GM08714 (cell line): ENCODE data around the gene NECTIN4.
A peak's percentile ranks its signal among the peaks of the same experiment; 100 is the strongest.

Experiments
- H3K4me3 ChIP-seq: fragments of 200-500 bp; sonication (Bioruptor generic); 2 replicates; pipeline ENCODE4 v1.5.1; 2014; ENCODE audit warnings: mild to moderate bottlenecking, low read length, inconsistent platforms
- ZNF274 ChIP-seq: IDR thresholded peaks from 2 replicates; pipeline ENCODE4 v1.6.1; 2012; ENCODE audit warnings: mild to moderate bottlenecking, low read depth, low read length

Gene NECTIN4

DNA sequence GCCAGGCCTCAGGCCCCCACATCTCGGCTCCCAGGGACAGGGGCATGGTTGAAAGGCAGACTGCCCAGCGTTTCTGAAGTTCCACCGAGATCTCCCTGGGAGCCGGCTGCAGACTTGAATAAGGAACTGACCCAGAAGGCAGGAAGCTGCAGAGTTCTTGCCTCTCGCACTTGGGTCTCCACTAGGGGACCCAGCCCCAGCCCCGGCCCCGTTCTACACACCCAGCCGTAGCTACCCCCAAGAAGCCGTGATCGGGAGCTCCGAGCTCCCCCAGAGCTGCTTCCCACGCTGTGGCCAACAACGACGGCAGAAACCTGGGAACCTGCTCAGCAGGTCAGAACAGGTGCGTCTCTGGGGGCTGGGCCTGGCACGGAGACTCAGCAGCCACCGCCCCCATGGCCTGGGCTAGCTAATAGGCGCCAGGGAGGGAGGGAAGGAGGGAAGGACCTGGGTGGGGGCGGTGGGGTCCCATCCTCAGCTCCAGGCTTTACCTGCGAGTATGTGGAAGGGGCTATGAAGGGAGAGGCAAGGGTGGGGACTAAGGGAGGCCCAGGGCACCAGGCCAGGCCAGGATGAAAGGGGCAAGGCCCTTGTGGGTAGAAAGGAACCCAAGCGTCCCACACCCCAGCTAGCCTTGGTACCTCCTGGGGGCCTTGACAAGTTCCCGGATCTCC, at the start of gene NECTIN4:
Gene NECTIN4, minus strand, starts transcription at position 308 of the 674 bp plus-strand sequence. Its CDS starts 262 bp downstream, at position 46.
- no peak for TF ChIP-seq ZNF274
- H3K4me3 ChIP-seq: no peak within 1 kb of the TSS

DNA sequence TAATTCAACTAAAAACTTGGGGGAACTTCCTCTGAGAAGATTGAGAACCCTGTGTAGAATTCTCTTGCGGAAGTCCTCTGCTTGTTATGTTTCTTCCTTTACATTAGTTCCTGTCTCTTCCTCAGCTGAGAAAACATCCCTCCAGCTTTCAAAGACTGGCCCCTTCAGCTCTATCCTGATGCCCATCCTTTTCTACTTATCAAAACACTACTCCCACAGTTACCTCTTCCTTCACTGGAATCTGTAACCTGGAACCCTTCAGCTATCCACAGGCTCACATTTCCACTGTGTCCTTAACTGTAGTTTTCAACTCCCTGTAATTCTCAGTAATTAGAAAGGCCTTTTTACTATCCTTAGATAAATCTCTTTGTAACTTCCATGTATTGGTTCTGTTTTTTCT, 49.1 kb upstream of the NECTIN4 start:
- H3K4me3 ChIP-seq: no peak overlapping the region
- TF ChIP-seq ZNF274: no peak

DNA sequence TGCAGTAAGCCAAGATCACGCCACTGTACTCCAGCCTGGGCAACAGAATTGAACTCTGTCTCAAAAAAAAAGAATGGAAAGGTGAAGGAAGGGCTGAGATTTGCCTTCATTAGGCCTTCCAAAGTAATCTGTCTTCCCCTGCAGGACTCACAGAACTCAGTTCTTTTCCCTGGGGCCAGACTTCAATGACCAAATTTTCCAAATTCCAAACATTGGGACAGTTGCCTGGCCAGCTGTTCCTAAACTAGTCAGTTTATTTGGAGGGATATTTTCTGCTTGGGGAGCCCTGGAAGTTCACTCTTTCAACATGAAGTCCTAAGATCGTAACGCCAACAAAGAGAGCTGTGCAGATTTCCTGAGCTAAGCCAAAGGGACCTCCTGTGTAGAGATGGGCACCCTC, 48.5 kb upstream of the NECTIN4 start:
- TF ChIP-seq ZNF274: no peak
- H3K4me3 ChIP-seq: no peak overlapping the region

GRCh38 chr1:161133220-161133740, 43.9 kb upstream of the NECTIN4 start:
- no peak for TF ChIP-seq ZNF274
- H3K4me3 ChIP-seq: peak overlapping the region; percentile 96

GRCh38 chr1:161132410-161133219, 43.3 kb upstream of the NECTIN4 start, which contains the start of gene DEDD:
Gene DEDD (minus strand): TSS chr1:161132667. CDS start chr1:161124462, 8,205 bp downstream.
- peak within 1 kb of the TSS; percentile 96 for H3K4me3 ChIP-seq
- TF ChIP-seq ZNF274: no peak

- H3K4me3 ChIP-seq: peak overlapping the region; percentile 96
- TF ChIP-seq ZNF274: no peak
These were observed 42.4 kb upstream of the NECTIN4 start for GRCh38 chr1:161131523-161132409.

- TF ChIP-seq ZNF274: no peak
- no peak overlapping the region for H3K4me3 ChIP-seq
These were observed 40.9 kb upstream of the NECTIN4 start for GRCh38 chr1:161130266-161130665.

- H3K4me3 ChIP-seq: no peak overlapping the region
- no peak for TF ChIP-seq ZNF274
These were observed 39.4 kb upstream of the NECTIN4 start for GRCh38 chr1:161128591-161129420.

GRCh38 chr1:161127649-161128048, 38.3 kb upstream of the NECTIN4 start:
- no peak for TF ChIP-seq ZNF274

GRCh38 chr1:161122967-161123366, 33.6 kb upstream of the NECTIN4 start:
- no peak overlapping the region for H3K4me3 ChIP-seq
- TF ChIP-seq ZNF274: no peak

More at GRCh38 chr1:161127649-161128048, 38.3 kb upstream of the NECTIN4 start:
- no peak overlapping the region for H3K4me3 ChIP-seq

DNA sequence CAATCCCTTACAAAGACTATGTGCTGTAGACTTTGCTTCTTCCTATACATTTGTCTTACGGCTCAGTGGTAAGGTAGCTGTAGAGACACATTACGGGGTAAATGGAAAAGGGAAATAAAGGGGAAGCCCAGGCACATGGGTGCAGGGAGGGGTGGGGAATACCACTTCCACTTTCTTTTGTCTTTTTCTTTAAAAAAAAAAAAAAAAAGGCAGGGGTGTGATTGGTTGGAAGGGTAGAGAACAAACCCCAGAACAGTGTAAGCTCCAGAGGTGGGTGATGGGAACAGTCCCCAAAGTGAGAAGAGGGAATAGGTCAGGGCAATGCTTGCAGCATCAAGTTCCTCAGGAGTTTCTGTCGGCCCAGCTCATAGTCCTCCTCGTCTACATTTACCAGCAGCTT, 32.5 kb upstream of the NECTIN4 start:
- no peak for TF ChIP-seq ZNF274
- no peak overlapping the region for H3K4me3 ChIP-seq

- H3K4me3 ChIP-seq: no peak overlapping the region
- no peak for TF ChIP-seq ZNF274
These were observed 31.8 kb upstream of the NECTIN4 start for GRCh38 chr1:161121042-161121650.
